ENCODE data around the gene ABCC9. TPM values are rescaled to one million over a fixed set of nuclear protein-coding genes. Genes with fewer than 3 reads are reported as not detected.

The ABCC9 gene
- 2.6 and 7.8 TPM in 2 replicates for total RNA-seq (ENCODE audit: low replicate concordance)
- long read RNA-seq, partial matches to known transcripts: 6 of 13 reads
- long read RNA-seq, other reads (novel, unspliced or antisense): 6 of 13 reads

DNA sequence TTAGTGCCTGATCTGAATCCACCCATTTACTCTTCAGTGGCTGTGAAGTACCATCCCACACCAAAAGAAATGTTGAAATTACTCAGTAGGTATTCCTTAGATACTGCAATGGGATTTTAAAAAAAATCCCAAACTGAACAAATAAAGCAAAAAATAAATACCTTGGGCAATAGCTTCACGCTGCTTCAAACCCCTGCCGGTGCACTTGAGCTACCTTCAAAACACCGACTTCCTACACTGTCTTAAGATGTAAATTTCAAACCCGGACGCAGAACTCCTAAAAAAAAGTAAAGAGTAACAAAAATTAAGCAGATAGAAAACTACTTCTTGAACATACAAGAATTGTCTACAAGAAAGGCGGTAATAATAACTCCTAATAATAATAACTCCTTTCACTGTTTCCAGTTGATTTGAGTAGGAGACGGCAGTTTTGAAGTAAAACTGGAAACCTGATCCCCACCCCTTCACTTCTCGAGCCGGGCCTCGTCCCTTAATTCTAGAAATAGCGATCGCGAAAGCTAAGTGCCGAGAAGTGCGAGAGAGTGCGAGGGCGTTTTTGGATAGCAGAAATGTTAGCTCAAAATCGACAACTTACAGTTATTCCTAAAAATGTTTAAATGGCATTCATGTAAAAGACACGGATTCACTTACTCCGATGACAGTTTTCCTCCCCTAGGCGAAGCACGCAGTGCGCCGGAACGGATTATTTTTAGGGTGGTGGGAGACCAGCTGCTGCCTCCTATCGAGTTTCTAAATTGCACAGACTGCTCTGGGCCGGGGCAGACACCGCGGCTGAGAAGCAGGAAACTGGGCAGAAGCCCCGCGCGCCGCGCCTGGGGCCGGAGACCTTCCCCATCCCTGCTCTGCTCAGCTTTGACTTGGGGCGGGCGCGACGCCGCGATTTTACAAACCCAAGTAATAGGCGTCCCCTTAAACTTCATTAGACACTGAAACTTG, at the start of gene ABCC9:
Gene ABCC9 (minus strand): TSS at position 878 of the 957 bp plus-strand sequence. CDS start 4,752 bp downstream, outside the sequence.
- H3K27me3 Mint-ChIP-seq: peaks cover 97% of the 10 kb centered on the region
- peak within 1 kb of the TSS; percentile 19 for H3K27ac Mint-ChIP-seq
- DNase-seq (ENCODE audit: extremely low spot score, unreplicated experiment): no peak
- H3K9me3 Mint-ChIP-seq: peaks cover 3% of the 10 kb centered on the region
- H3K4me3 Mint-ChIP-seq: peak within 1 kb of the TSS; percentile 85
- TF ChIP-seq, protein P1, sequence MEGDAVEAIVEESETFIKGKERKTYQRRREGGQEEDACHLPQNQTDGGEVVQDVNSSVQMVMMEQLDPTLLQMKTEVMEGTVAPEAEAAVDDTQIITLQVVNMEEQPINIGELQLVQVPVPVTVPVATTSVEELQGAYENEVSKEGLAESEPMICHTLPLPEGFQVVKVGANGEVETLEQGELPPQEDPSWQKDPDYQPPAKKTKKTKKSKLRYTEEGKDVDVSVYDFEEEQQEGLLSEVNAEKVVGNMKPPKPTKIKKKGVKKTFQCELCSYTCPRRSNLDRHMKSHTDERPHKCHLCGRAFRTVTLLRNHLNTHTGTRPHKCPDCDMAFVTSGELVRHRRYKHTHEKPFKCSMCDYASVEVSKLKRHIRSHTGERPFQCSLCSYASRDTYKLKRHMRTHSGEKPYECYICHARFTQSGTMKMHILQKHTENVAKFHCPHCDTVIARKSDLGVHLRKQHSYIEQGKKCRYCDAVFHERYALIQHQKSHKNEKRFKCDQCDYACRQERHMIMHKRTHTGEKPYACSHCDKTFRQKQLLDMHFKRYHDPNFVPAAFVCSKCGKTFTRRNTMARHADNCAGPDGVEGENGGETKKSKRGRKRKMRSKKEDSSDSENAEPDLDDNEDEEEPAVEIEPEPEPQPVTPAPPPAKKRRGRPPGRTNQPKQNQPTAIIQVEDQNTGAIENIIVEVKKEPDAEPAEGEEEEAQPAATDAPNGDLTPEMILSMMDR (conservative IDR thresholded peaks at IDR 0.05): no peak
- H3K4me1 Mint-ChIP-seq (ENCODE audit: unreplicated experiment): no peaks in the 10 kb centered on the region
- peaks cover 4% of the 10 kb centered on the region for H3K36me3 Mint-ChIP-seq

DNA sequence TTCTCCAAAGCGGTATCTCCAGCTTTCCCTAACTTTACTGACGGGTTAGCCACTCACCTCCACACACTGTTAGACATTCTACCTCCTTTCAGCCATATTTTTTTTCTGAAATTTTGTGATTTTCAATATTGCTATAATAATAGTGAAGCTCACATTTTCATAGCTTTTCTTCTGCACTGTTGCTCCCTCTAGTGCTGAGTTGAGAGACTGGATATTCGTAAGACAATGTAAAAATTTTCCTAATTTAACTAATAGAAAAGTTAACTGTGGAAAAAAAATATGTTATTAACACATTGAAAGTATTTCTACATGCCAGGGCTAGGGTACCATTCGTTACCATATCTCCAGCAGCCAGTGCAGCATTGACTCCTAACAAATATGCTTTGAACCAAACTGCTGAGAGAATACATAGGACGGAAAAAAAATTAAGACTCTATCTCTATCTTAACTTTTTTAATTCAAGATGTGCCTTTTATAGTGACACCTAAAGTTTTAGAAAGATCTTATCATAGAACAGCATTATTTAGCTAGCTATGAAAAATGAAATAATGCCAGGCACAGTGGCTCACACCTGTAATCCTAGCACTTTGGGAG, 48.7 kb upstream of the ABCC9 start:
- no peak for DNase-seq (ENCODE audit: extremely low spot score, unreplicated experiment)
- TF ChIP-seq, protein P1 (conservative IDR thresholded peaks at IDR 0.05): peak; percentile 78
- Mint-ChIP-seq H3K27me3 (peaks cover 24% of the 10 kb centered on the region), H3K36me3 (no peaks in the 10 kb centered on the region), H3K9me3 (no peaks in the 10 kb centered on the region), H3K4me3 (no peak overlapping the region), H3K4me1 (ENCODE audit: unreplicated experiment) (no peaks in the 10 kb centered on the region), H3K27ac (no peak overlapping the region)

GRCh38 chr12:21988619-21989018, 47.4 kb upstream of the ABCC9 start:
- Mint-ChIP-seq H3K9me3 (no peaks in the 10 kb centered on the region), H3K36me3 (no peaks in the 10 kb centered on the region), H3K4me3 (no peak overlapping the region), H3K27me3 (peaks cover 15% of the 10 kb centered on the region), H3K4me1 (ENCODE audit: unreplicated experiment) (no peaks in the 10 kb centered on the region), H3K27ac (no peak overlapping the region)
- DNase-seq (ENCODE audit: extremely low spot score, unreplicated experiment): no peak
- TF ChIP-seq, protein P1 (conservative IDR thresholded peaks at IDR 0.05): no peak

DNA sequence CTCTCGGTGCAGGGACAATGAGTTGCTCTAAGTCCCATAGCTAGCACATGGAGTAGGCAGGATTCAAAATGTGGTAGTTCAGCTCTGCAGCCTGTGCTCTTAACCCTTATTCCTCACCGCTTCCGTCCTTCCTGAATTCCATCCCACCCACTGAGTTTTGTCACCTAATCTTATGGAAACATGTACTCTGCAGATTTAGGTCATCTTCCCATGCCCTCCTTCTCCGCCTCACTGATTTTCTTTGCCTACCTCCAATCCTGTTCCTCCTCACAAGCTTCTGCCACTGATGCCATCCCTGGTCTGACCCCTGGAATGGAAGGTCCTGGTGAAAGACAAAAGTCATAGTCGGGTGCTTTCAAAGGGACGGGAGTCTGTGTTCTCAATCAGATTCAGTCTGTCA, 46.5 kb upstream of the ABCC9 start:
- Mint-ChIP-seq H3K36me3 (no peaks in the 10 kb centered on the region), H3K27ac (no peak overlapping the region), H3K27me3 (peaks cover 15% of the 10 kb centered on the region), H3K4me3 (no peak overlapping the region), H3K4me1 (ENCODE audit: unreplicated experiment) (no peaks in the 10 kb centered on the region), H3K9me3 (no peaks in the 10 kb centered on the region)
- TF ChIP-seq, protein P1 (conservative IDR thresholded peaks at IDR 0.05): no peak
- no peak for DNase-seq (ENCODE audit: extremely low spot score, unreplicated experiment)

GRCh38 chr12:21985155-21985554, 43.9 kb upstream of the ABCC9 start:
- no peaks in the 10 kb centered on the region for H3K9me3 Mint-ChIP-seq

More at GRCh38 chr12:21985155-21985554, 43.9 kb upstream of the ABCC9 start:
- Mint-ChIP-seq H3K27me3 (peaks cover 8% of the 10 kb centered on the region), H3K4me1 (ENCODE audit: unreplicated experiment) (no peaks in the 10 kb centered on the region), H3K4me3 (no peak overlapping the region), H3K36me3 (no peaks in the 10 kb centered on the region), H3K27ac (no peak overlapping the region)
- DNase-seq (ENCODE audit: extremely low spot score, unreplicated experiment): no peak
- TF ChIP-seq, protein P1 (conservative IDR thresholded peaks at IDR 0.05): no peak
